ENCODE measurements around the gene LRRK1.

Gene LRRK1

DNA sequence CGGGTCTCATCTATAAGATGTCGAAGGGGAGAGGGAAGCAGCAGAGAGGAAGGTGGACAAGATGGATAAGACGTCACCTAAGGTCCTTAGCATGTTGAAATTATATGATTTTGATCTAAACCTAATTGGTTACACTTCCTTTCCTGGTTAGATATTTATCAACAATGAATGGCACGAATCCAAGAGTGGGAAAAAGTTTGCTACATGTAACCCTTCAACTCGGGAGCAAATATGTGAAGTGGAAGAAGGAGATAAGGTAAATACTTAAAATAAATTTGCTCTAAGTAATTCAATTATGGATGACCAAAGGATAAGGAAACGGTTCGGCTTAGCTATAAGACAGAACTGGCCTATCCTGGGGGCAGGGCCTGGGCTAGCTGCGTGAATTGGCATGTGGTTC is 34.0 kb upstream of the LRRK1 start:
- H3K4me1 Mint-ChIP-seq (ENCODE audit: low read depth) = peaks cover 12% of the 10 kb centered on the region
- no peak for DNase-seq
- H3K4me3 Mint-ChIP-seq = no peak overlapping the region
- no peaks in the 10 kb centered on the region for H3K36me3 Mint-ChIP-seq (ENCODE audit: low read depth)
- H3K27ac Mint-ChIP-seq = no peak overlapping the region
- H3K9me3 Mint-ChIP-seq = no peaks in the 10 kb centered on the region
- H3K27me3 Mint-ChIP-seq = peaks cover 87% of the 10 kb centered on the region

DNA sequence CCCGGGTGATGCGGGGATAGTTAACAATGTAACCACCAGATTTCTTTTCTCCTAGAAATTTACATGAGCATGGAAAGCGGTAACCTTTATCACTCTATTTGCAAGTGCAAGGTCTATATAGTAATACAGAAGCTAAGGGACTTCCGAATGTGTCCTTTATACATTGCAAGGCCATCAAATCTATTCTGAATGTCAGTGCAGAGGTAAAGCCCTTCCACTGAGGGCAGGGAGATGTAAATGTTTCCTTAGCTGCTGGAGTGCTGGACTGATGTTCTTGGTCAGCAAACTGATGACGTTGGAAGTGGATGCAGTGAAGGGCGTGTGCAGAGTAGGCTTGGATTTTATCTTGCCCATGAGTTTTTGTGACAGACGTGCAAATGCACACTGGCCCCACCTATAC is 33.3 kb upstream of the LRRK1 start:
- peaks cover 8% of the 10 kb centered on the region for H3K4me1 Mint-ChIP-seq (ENCODE audit: low read depth)
- H3K27me3 Mint-ChIP-seq = peaks cover 87% of the 10 kb centered on the region
- H3K9me3 Mint-ChIP-seq = no peaks in the 10 kb centered on the region
- H3K36me3 Mint-ChIP-seq (ENCODE audit: low read depth) = no peaks in the 10 kb centered on the region
- H3K4me3 Mint-ChIP-seq = no peak overlapping the region
- H3K27ac Mint-ChIP-seq = no peak overlapping the region
- no peak for DNase-seq

DNA sequence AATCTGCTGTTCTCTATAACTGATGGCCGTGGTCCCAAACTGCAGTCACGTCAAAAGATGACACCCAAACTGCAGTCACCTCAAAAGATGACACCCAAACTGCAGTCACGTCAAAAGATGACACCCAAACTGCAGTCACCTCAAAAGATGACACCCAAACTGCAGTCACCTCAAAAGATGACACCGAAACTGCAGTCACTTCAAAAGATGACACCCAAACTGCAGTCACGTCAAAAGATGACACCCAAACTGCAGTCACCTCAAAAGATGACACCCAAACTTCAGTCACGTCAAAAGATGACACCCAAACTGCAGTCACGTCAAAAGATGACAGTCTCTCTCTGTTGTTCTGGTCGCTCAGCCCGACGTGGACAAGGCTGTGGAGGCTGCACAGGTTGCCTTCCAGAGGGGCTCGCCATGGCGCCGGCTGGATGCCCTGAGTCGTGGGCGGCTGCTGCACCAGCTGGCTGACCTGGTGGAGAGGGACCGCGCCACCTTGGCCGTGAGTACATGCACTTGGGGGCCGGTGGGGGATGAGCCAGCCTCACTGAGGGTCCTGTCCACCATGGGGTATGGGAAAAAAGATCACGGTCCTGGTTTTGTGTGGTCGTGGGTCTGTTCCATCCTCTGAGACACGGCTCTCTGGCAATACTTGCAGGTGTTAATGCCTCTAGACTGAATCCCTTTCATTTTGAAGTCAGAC is 31.8 kb upstream of the LRRK1 start:
- Mint-ChIP-seq H3K4me3 (no peak overlapping the region), H3K27ac (no peak overlapping the region), H3K9me3 (no peaks in the 10 kb centered on the region), H3K27me3 (peaks cover 87% of the 10 kb centered on the region), H3K36me3 (ENCODE audit: low read depth) (no peaks in the 10 kb centered on the region), H3K4me1 (ENCODE audit: low read depth) (peaks cover 6% of the 10 kb centered on the region)
- DNase-seq = no peak

DNA sequence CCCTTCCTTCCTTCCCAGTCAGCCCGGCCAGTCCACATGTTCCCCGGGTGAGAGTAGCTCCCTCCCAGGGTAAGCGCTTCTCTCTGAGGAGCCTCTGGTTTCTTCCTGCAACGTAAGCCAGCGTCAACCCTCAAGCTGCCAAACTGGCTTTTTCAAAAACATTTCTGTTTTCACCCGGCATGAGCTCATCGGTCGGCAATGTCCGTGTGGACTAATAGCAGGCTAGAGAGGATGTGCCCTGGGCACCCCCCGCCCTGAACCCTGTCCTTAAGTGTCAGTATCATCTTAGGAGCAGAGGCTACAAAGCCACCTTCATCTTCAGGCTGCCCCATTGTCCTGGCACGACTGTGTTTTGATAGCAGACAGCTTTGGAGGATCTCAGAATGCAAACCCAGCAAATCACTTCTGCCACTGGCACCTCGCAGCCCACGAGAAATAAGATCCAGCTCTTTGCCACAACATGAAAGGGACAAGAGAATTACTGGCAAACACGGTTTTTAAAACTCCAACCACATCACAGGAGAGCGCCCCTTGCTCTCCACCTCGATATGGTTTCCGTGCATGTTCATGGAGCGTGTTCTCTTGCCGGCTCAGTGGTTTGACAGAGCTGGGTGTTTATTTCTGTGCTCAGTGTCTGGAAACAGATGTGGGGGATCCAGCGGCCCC is 29.6 kb upstream of the LRRK1 start:
- DNase-seq = no peak
- Mint-ChIP-seq H3K27ac (no peak overlapping the region), H3K27me3 (peaks cover 86% of the 10 kb centered on the region), H3K4me3 (no peak overlapping the region), H3K4me1 (ENCODE audit: low read depth) (peaks cover 6% of the 10 kb centered on the region), H3K36me3 (ENCODE audit: low read depth) (no peaks in the 10 kb centered on the region), H3K9me3 (no peaks in the 10 kb centered on the region)

DNA sequence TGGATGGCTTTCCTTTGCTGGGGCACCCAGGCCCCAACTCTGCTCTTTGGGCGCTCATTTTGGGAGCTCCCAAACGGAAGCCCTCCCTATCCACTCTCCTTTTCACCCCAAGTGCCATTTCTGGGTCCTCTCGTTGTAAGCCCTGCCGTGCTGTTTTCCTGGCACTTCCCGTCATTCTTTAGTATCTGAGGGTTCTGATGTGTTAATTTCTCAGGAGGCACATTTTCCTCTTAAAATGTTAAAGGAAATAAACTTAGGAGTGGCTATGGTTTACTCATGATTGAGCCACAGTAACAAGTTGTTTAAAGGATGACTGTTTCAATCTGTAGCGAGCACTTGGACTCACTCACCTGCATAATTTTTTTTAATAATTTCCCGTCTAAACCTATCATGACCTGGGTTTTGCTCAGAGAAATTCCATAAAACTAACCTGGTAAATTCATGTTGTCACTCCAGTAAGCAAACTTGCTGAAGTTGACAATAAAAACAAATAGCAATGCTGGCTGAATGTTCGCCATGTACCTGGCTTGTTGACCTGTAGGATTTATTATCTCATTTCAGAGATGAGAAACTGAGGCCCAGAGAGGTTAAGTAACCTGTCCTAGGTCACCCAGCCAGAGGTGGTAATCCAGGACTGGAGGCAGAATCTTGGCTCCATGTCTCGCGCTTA is 29.0 kb upstream of the LRRK1 start:
- H3K4me3 Mint-ChIP-seq = no peak overlapping the region
- H3K36me3 Mint-ChIP-seq (ENCODE audit: low read depth) = no peaks in the 10 kb centered on the region
- peaks cover 6% of the 10 kb centered on the region for H3K4me1 Mint-ChIP-seq (ENCODE audit: low read depth)
- no peaks in the 10 kb centered on the region for H3K9me3 Mint-ChIP-seq
- H3K27me3 Mint-ChIP-seq = peaks cover 85% of the 10 kb centered on the region
- DNase-seq = no peak
- H3K27ac Mint-ChIP-seq = no peak overlapping the region

DNA sequence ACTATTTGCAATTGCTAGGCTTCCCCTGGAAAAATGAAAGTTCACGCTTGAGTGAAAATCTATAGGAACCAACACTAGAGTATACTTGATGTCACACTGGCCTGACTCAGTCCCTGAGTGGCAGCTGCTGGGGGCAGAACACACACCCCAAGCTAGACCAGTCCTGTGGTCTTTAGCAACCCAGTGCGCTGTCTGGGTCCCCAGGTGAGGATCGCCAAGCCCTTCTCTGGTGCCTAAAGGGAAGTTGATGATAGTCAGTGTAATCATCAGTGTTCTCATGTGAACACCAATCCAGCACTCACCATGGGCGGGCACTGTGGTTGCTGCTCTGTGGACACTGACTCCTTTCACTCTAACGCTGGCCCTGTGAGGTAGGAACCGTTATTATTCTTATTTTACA is 28.3 kb upstream of the LRRK1 start:
- H3K4me3 Mint-ChIP-seq = no peak overlapping the region
- H3K36me3 Mint-ChIP-seq (ENCODE audit: low read depth) = no peaks in the 10 kb centered on the region
- peaks cover 83% of the 10 kb centered on the region for H3K27me3 Mint-ChIP-seq
- no peak for DNase-seq
- H3K27ac Mint-ChIP-seq = no peak overlapping the region
- H3K9me3 Mint-ChIP-seq = no peaks in the 10 kb centered on the region
- H3K4me1 Mint-ChIP-seq (ENCODE audit: low read depth) = peaks cover 6% of the 10 kb centered on the region

DNA sequence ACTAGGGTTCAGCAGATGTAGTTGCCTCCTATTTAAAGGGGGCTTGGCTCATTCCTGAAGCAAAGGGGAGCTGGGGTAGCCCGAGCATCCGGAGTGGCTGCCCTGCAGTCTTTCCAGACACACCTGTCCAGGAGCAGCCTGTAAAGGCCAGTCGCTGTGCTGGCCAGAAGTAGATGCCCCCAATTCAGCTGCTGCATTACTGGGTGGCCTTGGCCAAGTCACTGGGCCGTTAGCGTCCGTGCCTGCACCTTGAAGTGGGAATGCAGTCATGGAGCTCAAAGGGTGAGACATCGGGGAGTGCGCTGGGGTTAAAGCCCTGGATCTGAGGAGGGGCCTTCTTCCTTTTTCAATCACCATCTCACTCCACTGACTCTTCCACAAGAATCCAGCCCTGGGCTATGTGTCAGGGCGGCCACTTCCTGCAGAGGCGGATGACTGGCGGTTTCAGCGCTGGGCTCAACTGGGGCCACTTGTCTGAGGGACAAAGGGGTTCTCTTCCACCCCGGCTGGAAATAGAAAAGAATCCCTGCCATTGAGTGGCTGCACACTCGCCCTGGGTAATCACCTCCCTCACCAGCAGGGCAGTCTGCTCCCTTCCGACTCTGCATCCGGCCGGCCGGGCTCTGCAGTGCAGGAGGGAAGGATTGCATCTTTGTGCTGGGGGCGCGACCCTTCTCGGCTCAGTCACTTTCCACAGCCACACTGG is 27.7 kb upstream of the LRRK1 start:
- H3K9me3 Mint-ChIP-seq = no peaks in the 10 kb centered on the region
- peaks cover 84% of the 10 kb centered on the region for H3K27me3 Mint-ChIP-seq
- H3K27ac Mint-ChIP-seq = no peak overlapping the region
- no peaks in the 10 kb centered on the region for H3K36me3 Mint-ChIP-seq (ENCODE audit: low read depth)
- no peak for DNase-seq
- peaks cover 6% of the 10 kb centered on the region for H3K4me1 Mint-ChIP-seq (ENCODE audit: low read depth)
- no peak overlapping the region for H3K4me3 Mint-ChIP-seq

DNA sequence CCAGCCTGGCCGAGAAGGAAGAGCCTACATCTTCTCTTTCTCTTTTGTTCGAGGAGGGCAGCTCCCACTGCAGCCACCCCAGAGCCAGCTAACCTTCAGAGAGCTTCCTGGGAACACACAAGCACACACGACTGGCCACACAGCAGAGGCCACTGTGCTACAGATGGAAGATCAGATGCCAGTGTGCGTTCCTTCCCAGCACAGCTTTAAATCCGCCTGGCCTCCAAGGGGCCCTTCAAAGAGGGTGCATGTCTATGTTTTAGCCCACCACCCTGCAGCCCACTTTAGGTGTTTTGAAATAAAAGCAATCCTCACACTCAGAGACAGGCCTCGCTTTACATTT is 27.2 kb upstream of the LRRK1 start:
- DNase-seq = no peak
- Mint-ChIP-seq H3K4me1 (ENCODE audit: low read depth) (peaks cover 6% of the 10 kb centered on the region), H3K27ac (no peak overlapping the region), H3K36me3 (ENCODE audit: low read depth) (no peaks in the 10 kb centered on the region), H3K4me3 (no peak overlapping the region), H3K9me3 (no peaks in the 10 kb centered on the region), H3K27me3 (peaks cover 79% of the 10 kb centered on the region)

DNA sequence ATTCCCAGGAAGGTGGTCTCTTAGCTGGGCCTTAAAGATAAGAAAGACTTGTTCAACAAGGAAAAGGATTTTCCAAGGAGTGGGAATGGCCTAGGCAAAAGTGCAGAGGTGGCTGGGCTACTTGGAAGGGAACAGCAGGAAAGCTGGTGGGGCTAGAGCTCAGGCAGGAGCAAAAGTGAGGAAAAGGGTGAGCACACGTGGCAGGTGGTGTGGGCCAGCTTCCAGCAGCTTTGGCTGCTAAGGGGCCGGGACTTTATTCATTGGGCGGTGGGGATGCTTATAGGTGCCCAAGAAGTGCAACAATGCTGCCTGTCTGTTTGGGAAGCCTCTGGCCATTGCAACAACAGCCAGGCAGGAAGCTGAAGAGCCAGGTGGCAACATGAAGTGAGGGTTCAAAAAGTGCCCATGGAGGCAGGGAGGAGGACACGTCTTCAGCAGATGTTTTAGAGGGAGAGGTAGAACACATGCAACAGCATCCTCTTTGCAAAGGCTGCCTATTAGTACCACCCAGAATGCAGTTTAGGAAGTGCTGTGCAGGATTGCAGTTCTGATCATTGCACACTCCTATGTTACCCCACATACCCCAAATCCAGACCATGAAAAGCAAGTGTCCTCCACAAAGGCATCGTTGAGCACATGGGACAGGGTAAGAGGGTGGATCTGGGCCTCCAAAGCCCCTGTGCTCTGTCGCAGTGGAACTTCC is 25.7 kb upstream of the LRRK1 start:
- Mint-ChIP-seq H3K36me3 (ENCODE audit: low read depth) (no peaks in the 10 kb centered on the region), H3K4me1 (ENCODE audit: low read depth) (peaks cover 6% of the 10 kb centered on the region), H3K4me3 (no peak overlapping the region), H3K27me3 (peaks cover 81% of the 10 kb centered on the region), H3K9me3 (no peaks in the 10 kb centered on the region), H3K27ac (no peak overlapping the region)
- DNase-seq = no peak

DNA sequence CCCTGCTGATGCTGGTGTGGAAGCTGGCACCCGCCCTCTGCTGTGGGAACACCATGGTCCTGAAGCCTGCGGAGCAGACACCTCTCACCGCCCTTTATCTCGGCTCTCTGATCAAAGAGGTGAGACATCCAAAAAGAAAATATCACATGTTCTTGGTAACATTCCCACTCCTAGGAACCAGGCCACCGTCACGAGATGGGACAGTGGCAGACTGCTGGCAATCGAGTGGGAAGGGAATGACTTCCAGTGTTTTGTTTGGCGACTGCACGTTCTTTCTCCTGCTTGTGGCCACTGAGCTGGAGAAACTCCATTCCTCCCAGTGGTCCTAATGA is 25.2 kb upstream of the LRRK1 start:
- Mint-ChIP-seq H3K27ac (no peak overlapping the region), H3K4me3 (no peak overlapping the region), H3K36me3 (ENCODE audit: low read depth) (no peaks in the 10 kb centered on the region), H3K9me3 (no peaks in the 10 kb centered on the region), H3K27me3 (peaks cover 81% of the 10 kb centered on the region), H3K4me1 (ENCODE audit: low read depth) (peaks cover 6% of the 10 kb centered on the region)
- no peak for DNase-seq

DNA sequence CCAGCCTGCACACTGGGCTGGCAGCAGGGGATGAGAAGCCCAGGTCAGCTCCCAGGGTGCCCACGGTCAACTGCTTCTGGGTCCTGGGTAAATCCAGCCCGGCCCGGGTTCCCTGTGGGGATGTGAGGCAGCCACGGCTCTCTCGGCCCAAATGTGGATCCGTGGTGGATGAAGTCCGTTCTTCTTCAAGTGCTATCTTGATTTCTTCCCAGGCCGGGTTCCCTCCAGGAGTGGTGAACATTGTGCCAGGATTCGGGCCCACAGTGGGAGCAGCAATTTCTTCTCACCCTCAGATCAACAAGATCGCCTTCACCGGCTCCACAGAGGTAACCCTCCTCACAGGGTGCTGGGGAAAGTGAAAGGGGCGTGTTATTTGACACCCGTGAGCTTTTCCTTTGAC is 23.4 kb upstream of the LRRK1 start:
- no peak overlapping the region for H3K4me3 Mint-ChIP-seq
- no peaks in the 10 kb centered on the region for H3K9me3 Mint-ChIP-seq

DNA sequence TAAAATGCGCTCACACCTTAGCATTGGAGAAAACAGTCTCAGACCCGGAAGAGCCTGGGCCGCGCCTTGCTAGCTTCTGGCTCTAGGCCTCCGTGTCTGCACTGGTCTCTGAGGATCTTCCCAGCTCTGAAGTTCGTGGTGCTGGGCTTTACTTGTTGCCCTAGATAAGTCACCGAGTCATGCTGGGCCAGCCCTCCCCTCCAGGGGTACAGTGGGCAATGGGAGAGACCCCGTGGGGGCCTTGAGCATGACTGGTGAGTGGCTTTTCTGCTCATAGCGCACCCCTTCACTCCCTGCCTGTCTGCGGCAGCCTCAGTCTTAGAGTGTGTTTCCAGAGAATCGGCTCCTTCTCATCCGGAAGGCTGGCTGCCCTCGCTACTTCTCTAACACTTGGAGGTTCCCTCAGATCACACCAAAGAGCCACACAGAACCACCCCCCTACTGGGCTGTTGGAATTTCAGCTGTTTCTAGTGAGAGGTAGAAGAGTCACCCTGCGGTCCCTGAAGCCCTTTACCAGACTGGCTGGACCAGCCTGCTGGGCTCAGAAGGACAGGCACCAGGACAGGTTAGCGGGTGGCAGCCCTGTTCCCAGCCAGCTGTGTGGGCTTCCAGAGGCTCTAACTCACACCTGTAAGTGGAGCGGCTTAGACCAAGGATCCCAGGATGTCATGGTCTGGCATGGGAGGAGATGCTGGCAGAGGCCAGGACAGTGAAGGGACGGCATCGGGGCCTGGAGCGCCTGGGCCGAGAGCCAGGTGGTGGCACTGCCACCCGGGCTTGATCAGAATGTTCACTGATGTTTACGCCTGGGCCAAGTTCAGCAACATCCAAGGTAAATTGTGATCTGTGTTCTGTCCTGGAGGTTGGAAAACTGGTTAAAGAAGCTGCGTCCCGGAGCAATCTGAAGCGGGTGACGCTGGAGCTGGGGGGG is 21.7 kb upstream of the LRRK1 start:
- Mint-ChIP-seq H3K9me3 (no peaks in the 10 kb centered on the region), H3K4me1 (ENCODE audit: low read depth) (no peaks in the 10 kb centered on the region), H3K27ac (no peak overlapping the region), H3K27me3 (peaks cover 57% of the 10 kb centered on the region), H3K4me3 (no peak overlapping the region), H3K36me3 (ENCODE audit: low read depth) (no peaks in the 10 kb centered on the region)
- DNase-seq = no peak

More for the DNA sequence above, 23.4 kb upstream of the LRRK1 start:
- Mint-ChIP-seq H3K4me1 (ENCODE audit: low read depth) (no peaks in the 10 kb centered on the region), H3K36me3 (ENCODE audit: low read depth) (no peaks in the 10 kb centered on the region), H3K27me3 (peaks cover 74% of the 10 kb centered on the region), H3K27ac (no peak overlapping the region)
- DNase-seq = no peak

DNA sequence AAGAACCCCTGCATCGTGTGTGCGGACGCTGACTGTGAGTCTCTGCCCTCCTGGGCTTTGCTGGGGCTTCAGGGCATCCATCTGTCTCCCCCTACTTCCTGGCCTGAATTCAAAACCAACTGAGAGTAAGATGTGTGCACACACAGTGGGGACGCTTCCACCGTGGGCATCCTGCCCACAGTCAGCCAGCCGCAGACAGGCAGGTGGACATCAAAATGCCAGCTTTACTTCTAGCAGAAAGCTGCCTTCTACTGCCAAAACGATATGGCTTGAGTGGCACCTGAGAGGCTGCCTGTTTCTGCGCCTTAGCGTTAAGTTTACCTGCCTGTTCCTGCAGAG is 21.0 kb upstream of the LRRK1 start:
- Mint-ChIP-seq H3K4me1 (ENCODE audit: low read depth) (no peaks in the 10 kb centered on the region), H3K4me3 (no peak overlapping the region), H3K27me3 (peaks cover 51% of the 10 kb centered on the region), H3K36me3 (ENCODE audit: low read depth) (no peaks in the 10 kb centered on the region), H3K27ac (no peak overlapping the region), H3K9me3 (no peaks in the 10 kb centered on the region)
- DNase-seq = no peak
